Osteocyte (in vitro differentiated cells): ENCODE measurements around the gene ZNF844. TPM values are rescaled to one million over a fixed set of nuclear protein-coding genes. Genes with fewer than 3 reads are reported as not detected.
"Not testable (repeated sequence)": the region's sequence is repeated elsewhere in the genome, so short reads cannot be mapped to it uniquely, and the experiment has no call there.

Experiments
- DNase-seq: peaks from one replicate; pipeline ENCODE4 v3.0.0; 2021; ENCODE audit warnings: mixed read lengths; ENCODE audit not compliant: unreplicated experiment; ENCODE audit errors: extremely low spot score
- H3K27ac Mint-ChIP-seq: one replicate; pipeline ENCODE4 v1.8.0; 2021; ENCODE audit warnings: mild to moderate bottlenecking, mixed read lengths; ENCODE audit not compliant: unreplicated experiment
- H3K27me3 Mint-ChIP-seq: one replicate; pipeline ENCODE4 v1.8.0; 2021; ENCODE audit warnings: mixed read lengths; ENCODE audit not compliant: unreplicated experiment
- H3K36me3 Mint-ChIP-seq: one replicate; pipeline ENCODE4 v1.8.0; 2021; ENCODE audit warnings: mixed read lengths; ENCODE audit not compliant: unreplicated experiment
- H3K4me1 Mint-ChIP-seq: one replicate; pipeline ENCODE4 v1.8.0; 2021; ENCODE audit warnings: mixed read lengths; ENCODE audit not compliant: unreplicated experiment
- H3K4me3 Mint-ChIP-seq: one replicate; pipeline ENCODE4 v1.8.0; 2021; ENCODE audit warnings: mild to moderate bottlenecking, moderate library complexity, mixed read lengths; ENCODE audit not compliant: unreplicated experiment
- H3K9me3 Mint-ChIP-seq: one replicate; pipeline ENCODE4 v1.8.0; 2021; ENCODE audit warnings: mixed read lengths; ENCODE audit not compliant: unreplicated experiment
- CTCF ChIP-seq: fragments of 200-600 bp; sonication (generic); IDR thresholded peaks from 2 replicates; pipeline ENCODE4 v1.5.0; 2021; ENCODE audit warnings: antibody characterized with exemption, mild to moderate bottlenecking, moderate library complexity
- total RNA-seq: library from RNA; stranded (reverse); gene quantifications from 2 replicates; pipeline ENCODE4 v1.2.1, GENCODE V29; 2021

Gene ZNF844
- total RNA-seq, 1 donor from 2014 or later, result 12.7 TPM

- H3K27me3 Mint-ChIP-seq, result no peaks in the 10 kb centered on the region
- peak overlapping the region; percentile 86 for H3K4me3 Mint-ChIP-seq
- H3K36me3 Mint-ChIP-seq, result peaks cover 3% of the 10 kb centered on the region
- peaks cover 10% of the 10 kb centered on the region for H3K4me1 Mint-ChIP-seq
- peak overlapping the region; percentile 32 for H3K27ac Mint-ChIP-seq
- DNase-seq, result no peak
- H3K9me3 Mint-ChIP-seq, result no peaks in the 10 kb centered on the region
- TF ChIP-seq CTCF, result no peak
Observed at GRCh38 chr19:12052091-12052496, 12.4 kb upstream of the ZNF844 start.

GRCh38 chr19:12052497-12053169 is 11.9 kb upstream of the ZNF844 start, which contains the start of gene ZNF878:
ZNF878 (minus strand) TSS chr19:12052961; CDS start chr19:12052801, 160 bp downstream.
- Mint-ChIP-seq H3K27me3 (no peaks in the 10 kb centered on the region), H3K27ac (peak within 1 kb of the TSS; percentile 78), H3K4me1 (peaks cover 10% of the 10 kb centered on the region), H3K36me3 (peaks cover 2% of the 10 kb centered on the region), H3K4me3 (peak within 1 kb of the TSS; percentile 86), H3K9me3 (no peaks in the 10 kb centered on the region)
- peak; percentile 95 for DNase-seq
- peak; percentile 39 for TF ChIP-seq CTCF

- Mint-ChIP-seq H3K9me3 (no peaks in the 10 kb centered on the region), H3K27me3 (no peaks in the 10 kb centered on the region), H3K36me3 (no peaks in the 10 kb centered on the region), H3K27ac (no peak overlapping the region), H3K4me3 (no peak overlapping the region), H3K4me1 (peaks cover 17% of the 10 kb centered on the region)
- no peak for DNase-seq
- TF ChIP-seq CTCF, result no peak
Observed at GRCh38 chr19:12055784-12056183, 8.7 kb upstream of the ZNF844 start.

- H3K36me3 Mint-ChIP-seq, result peaks cover 74% of the 10 kb centered on the region
- peaks cover 42% of the 10 kb centered on the region for H3K9me3 Mint-ChIP-seq
- no peaks in the 10 kb centered on the region for H3K4me1 Mint-ChIP-seq
- H3K27ac Mint-ChIP-seq, result peak overlapping the region; percentile 11
- TF ChIP-seq CTCF, result no peak
- DNase-seq, result no peak
- no peak overlapping the region for H3K4me3 Mint-ChIP-seq
- H3K27me3 Mint-ChIP-seq, result no peaks in the 10 kb centered on the region
Observed at GRCh38 chr19:12075538-12076139, 11.1 kb downstream of the ZNF844 start.

GRCh38 chr19:12076331-12076730 is 11.8 kb downstream of the ZNF844 start:
- not testable (repeated sequence) for H3K27me3 Mint-ChIP-seq, H3K27ac Mint-ChIP-seq, H3K4me3 Mint-ChIP-seq, DNase-seq, H3K4me1 Mint-ChIP-seq
- peaks cover 73% of the 10 kb centered on the region for H3K36me3 Mint-ChIP-seq
- peaks cover 41% of the 10 kb centered on the region for H3K9me3 Mint-ChIP-seq
